ENCODE measurements around the gene MOB3B. TPM values are rescaled to one million over a fixed set of nuclear protein-coding genes. Genes with fewer than 3 reads are reported as not detected.

The MOB3B gene
- total and polyA plus RNA-seq, 2 of the 13 experiments (the other 11 are each of a cell fraction or from before 2014, with no cell fraction given), result 0.03 to 0.09 TPM

GRCh38 chr9:27573634-27574590, 44.3 kb upstream of the MOB3B start (continued):
- TF ChIP-seq, protein P1, sequence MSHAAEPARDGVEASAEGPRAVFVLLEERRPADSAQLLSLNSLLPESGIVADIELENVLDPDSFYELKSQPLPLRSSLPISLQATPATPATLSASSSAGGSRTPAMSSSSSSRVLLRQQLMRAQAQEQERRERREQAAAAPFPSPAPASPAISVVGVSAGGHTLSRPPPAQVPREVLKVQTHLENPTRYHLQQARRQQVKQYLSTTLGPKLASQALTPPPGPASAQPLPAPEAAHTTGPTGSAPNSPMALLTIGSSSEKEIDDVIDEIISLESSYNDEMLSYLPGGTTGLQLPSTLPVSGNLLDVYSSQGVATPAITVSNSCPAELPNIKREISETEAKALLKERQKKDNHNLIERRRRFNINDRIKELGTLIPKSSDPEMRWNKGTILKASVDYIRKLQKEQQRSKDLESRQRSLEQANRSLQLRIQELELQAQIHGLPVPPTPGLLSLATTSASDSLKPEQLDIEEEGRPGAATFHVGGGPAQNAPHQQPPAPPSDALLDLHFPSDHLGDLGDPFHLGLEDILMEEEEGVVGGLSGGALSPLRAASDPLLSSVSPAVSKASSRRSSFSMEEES (CRISPR knock-in tag; IDR thresholded peaks at IDR 0.05), result peak; percentile 57; the same call in 1 of the 2 replicates
- TF ChIP-seq ZNF430 (CRISPR knock-in tag; IDR thresholded peaks at IDR 0.05) (no peak; the same call in 1 of the 2 replicates), CCAR2 (optimal IDR thresholded peaks at IDR 0.05; ENCODE audit: low read depth, low read length) (no peak), ZNF367 (CRISPR knock-in tag; IDR thresholded peaks at IDR 0.05; ENCODE audit: borderline replicate concordance) (no peak), U2AF1 (optimal IDR thresholded peaks at IDR 0.05; ENCODE audit: low read depth, low read length) (peak; percentile 62), BRD4 (CRISPR knock-in tag; IDR thresholded peaks at IDR 0.05) (no peak), GFI1 (CRISPR knock-in tag; IDR thresholded peaks at IDR 0.05; ENCODE audit: borderline replicate concordance) (no peak), MEIS2 (CRISPR knock-in tag; IDR thresholded peaks at IDR 0.05) (0 out of 2 replicates have a peak, but pooled peaks have one; percentile 52), ZNF44 (CRISPR knock-in tag; IDR thresholded peaks at IDR 0.05) (0 out of 2 replicates have a peak, but pooled peaks have one; percentile 52), LRRFIP1 (CRISPR knock-in tag; conservative IDR thresholded peaks at IDR 0.05) (no peak), BRCA1 (CRISPR knock-in tag; IDR thresholded peaks at IDR 0.05) (no peak), ZNF263 (CRISPR knock-in tag; IDR thresholded peaks at IDR 0.05) (no peak), RXRB (CRISPR knock-in tag; IDR thresholded peaks at IDR 0.05; ENCODE audit: borderline replicate concordance) (peak; percentile 48; the same call in 1 of the 2 replicates), JUNB (CRISPR knock-in tag; IDR thresholded peaks at IDR 0.05; ENCODE audit: borderline replicate concordance) (no peak), GLI4 (CRISPR knock-in tag; IDR thresholded peaks at IDR 0.05; ENCODE audit: borderline replicate concordance) (no peak), ARID3A (IDR thresholded peaks at IDR 0.05; ENCODE audit: low read depth, low read length) (no peak), ZNF354B (CRISPR knock-in tag; IDR thresholded peaks at IDR 0.05) (no peak)
- TF ChIP-seq, protein P2, sequence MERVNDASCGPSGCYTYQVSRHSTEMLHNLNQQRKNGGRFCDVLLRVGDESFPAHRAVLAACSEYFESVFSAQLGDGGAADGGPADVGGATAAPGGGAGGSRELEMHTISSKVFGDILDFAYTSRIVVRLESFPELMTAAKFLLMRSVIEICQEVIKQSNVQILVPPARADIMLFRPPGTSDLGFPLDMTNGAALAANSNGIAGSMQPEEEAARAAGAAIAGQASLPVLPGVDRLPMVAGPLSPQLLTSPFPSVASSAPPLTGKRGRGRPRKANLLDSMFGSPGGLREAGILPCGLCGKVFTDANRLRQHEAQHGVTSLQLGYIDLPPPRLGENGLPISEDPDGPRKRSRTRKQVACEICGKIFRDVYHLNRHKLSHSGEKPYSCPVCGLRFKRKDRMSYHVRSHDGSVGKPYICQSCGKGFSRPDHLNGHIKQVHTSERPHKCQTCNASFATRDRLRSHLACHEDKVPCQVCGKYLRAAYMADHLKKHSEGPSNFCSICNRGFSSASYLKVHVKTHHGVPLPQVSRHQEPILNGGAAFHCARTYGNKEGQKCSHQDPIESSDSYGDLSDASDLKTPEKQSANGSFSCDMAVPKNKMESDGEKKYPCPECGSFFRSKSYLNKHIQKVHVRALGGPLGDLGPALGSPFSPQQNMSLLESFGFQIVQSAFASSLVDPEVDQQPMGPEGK (CRISPR knock-in tag; IDR thresholded peaks at IDR 0.05), result no peak
- TF ChIP-seq, protein P3, sequence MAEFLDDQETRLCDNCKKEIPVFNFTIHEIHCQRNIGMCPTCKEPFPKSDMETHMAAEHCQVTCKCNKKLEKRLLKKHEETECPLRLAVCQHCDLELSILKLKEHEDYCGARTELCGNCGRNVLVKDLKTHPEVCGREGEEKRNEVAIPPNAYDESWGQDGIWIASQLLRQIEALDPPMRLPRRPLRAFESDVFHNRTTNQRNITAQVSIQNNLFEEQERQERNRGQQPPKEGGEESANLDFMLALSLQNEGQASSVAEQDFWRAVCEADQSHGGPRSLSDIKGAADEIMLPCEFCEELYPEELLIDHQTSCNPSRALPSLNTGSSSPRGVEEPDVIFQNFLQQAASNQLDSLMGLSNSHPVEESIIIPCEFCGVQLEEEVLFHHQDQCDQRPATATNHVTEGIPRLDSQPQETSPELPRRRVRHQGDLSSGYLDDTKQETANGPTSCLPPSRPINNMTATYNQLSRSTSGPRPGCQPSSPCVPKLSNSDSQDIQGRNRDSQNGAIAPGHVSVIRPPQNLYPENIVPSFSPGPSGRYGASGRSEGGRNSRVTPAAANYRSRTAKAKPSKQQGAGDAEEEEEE (CRISPR knock-in tag; IDR thresholded peaks at IDR 0.05; ENCODE audit: borderline replicate concordance), result no peak

All from HepG2 (cell line).